Measurements from ENCODE around the gene AMMECR1. TPM values are rescaled to one million over a fixed set of nuclear protein-coding genes. Genes with fewer than 3 reads are reported as not detected.

AMMECR1 gene
- total and polyA plus RNA-seq, 2 of the 8 experiments (the other 6 are each of a cell fraction or from before 2014, with no cell fraction given) = 10.2 to 21.2 TPM

GRCh38 chrX:110268395-110268794 is 49.5 kb downstream of the AMMECR1 start (continued):
- TF ChIP-seq CTCF (IDR thresholded peaks at IDR 0.05; ENCODE audit: control extremely low read depth in 1 of 3, insufficient read depth in 1 of 3, low read depth in 1 of 3, low read length in 3 of 3) (no peak), TCF12 (IDR thresholded peaks at IDR 0.05; ENCODE audit: low read depth, low read length) (no peak), TAF1 (IDR thresholded peaks at IDR 0.05; ENCODE audit: low read depth, low read length) (no peak), PHF8 (conservative IDR thresholded peaks at IDR 0.05; ENCODE audit: low read depth, low read length) (no peak), JUN (IDR thresholded peaks at IDR 0.05; ENCODE audit: low read depth, low read length) (no peak)
